Measurements from ENCODE around the gene MYO5A.

DNA sequence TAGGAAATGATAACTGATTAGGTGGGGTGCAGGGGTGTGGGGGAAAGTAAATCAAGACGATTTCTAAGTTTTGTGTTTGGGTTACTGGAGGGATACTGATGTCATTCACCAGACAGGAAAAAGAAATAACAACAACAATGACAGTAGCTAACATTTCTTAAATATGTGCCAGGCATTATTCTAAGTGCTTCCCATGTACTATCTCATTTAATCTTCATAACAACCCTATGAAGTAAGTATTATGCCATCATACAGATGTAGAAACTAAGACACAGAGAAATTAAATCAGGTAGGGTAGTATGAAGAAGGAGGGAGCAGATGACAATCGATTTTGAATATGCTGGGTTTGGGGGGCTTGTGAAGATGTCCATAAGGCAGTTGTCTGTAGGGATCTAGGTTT is 13.3 kb downstream of the MYO5A start:
- TF ChIP-seq, protein P1, sequence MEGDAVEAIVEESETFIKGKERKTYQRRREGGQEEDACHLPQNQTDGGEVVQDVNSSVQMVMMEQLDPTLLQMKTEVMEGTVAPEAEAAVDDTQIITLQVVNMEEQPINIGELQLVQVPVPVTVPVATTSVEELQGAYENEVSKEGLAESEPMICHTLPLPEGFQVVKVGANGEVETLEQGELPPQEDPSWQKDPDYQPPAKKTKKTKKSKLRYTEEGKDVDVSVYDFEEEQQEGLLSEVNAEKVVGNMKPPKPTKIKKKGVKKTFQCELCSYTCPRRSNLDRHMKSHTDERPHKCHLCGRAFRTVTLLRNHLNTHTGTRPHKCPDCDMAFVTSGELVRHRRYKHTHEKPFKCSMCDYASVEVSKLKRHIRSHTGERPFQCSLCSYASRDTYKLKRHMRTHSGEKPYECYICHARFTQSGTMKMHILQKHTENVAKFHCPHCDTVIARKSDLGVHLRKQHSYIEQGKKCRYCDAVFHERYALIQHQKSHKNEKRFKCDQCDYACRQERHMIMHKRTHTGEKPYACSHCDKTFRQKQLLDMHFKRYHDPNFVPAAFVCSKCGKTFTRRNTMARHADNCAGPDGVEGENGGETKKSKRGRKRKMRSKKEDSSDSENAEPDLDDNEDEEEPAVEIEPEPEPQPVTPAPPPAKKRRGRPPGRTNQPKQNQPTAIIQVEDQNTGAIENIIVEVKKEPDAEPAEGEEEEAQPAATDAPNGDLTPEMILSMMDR (IDR thresholded peaks at IDR 0.05): no peak
- TF ChIP-seq POLR2AphosphoS5 (IDR thresholded peaks at IDR 0.05; ENCODE audit: low read depth, low read length) (no peak), SIN3A (IDR thresholded peaks at IDR 0.05; ENCODE audit: borderline replicate concordance, insufficient read depth, low read depth, low read length) (no peak), TCF7L2 (IDR thresholded peaks at IDR 0.05; ENCODE audit: low read depth, low read length) (no peak)
- TF ChIP-seq, protein P2, sequence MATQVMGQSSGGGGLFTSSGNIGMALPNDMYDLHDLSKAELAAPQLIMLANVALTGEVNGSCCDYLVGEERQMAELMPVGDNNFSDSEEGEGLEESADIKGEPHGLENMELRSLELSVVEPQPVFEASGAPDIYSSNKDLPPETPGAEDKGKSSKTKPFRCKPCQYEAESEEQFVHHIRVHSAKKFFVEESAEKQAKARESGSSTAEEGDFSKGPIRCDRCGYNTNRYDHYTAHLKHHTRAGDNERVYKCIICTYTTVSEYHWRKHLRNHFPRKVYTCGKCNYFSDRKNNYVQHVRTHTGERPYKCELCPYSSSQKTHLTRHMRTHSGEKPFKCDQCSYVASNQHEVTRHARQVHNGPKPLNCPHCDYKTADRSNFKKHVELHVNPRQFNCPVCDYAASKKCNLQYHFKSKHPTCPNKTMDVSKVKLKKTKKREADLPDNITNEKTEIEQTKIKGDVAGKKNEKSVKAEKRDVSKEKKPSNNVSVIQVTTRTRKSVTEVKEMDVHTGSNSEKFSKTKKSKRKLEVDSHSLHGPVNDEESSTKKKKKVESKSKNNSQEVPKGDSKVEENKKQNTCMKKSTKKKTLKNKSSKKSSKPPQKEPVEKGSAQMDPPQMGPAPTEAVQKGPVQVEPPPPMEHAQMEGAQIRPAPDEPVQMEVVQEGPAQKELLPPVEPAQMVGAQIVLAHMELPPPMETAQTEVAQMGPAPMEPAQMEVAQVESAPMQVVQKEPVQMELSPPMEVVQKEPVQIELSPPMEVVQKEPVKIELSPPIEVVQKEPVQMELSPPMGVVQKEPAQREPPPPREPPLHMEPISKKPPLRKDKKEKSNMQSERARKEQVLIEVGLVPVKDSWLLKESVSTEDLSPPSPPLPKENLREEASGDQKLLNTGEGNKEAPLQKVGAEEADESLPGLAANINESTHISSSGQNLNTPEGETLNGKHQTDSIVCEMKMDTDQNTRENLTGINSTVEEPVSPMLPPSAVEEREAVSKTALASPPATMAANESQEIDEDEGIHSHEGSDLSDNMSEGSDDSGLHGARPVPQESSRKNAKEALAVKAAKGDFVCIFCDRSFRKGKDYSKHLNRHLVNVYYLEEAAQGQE (IDR thresholded peaks at IDR 0.05; ENCODE audit: insufficient read depth in 1 of 2, low read depth in 2 of 2, low read length in 1 of 2): no peak
